ENCODE data around the gene IL1R2. TPM values are rescaled to one million over a fixed set of nuclear protein-coding genes. Genes with fewer than 3 reads are reported as not detected.

IL1R2 gene
- total RNA-seq, 2 donors from 2014 or later = 6.9 to 11.4 TPM

DNA sequence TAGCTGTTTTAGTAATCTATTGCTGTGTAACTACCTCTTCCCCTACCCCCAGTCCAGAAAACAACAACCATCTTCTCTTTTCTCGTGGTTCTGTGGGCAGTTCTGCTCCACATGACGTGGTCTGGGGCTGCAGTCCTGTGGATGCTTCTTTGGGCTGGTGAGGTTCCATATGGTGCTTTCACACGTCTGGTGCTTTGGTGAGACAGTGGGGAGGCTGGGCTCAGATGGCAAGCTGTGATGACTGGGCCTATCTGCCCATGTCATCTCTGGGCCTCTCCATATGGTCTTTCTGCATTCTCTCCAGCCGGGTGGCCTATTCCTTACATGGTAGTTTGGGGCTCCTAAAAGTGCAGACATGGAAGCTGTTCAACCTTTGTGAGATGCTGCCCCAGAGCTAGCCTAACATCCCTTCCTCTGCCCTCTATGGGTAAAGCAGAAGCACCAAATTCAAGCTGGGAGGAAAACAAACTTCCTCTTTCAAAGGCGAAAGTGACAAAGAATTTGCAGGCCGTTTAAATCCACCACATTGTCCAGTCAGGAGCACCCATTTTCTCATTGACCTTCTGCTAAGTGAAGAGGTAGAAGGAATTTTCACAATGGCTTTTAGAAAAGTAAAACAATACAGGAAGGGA lies 82.5 kb downstream of the IL1R2 start:
- Histone ChIP-seq H3K27ac (no peak overlapping the region), H3K4me1 (replicated peaks) (no peaks in the 10 kb centered on the region), H3K9me3 (no peaks in the 10 kb centered on the region), H3K36me3 (no peaks in the 10 kb centered on the region), H3K27me3 (replicated peaks; ENCODE audit: insufficient read depth) (no peaks in the 10 kb centered on the region), H3K4me3 (no peak overlapping the region)
- TF ChIP-seq, protein P1, sequence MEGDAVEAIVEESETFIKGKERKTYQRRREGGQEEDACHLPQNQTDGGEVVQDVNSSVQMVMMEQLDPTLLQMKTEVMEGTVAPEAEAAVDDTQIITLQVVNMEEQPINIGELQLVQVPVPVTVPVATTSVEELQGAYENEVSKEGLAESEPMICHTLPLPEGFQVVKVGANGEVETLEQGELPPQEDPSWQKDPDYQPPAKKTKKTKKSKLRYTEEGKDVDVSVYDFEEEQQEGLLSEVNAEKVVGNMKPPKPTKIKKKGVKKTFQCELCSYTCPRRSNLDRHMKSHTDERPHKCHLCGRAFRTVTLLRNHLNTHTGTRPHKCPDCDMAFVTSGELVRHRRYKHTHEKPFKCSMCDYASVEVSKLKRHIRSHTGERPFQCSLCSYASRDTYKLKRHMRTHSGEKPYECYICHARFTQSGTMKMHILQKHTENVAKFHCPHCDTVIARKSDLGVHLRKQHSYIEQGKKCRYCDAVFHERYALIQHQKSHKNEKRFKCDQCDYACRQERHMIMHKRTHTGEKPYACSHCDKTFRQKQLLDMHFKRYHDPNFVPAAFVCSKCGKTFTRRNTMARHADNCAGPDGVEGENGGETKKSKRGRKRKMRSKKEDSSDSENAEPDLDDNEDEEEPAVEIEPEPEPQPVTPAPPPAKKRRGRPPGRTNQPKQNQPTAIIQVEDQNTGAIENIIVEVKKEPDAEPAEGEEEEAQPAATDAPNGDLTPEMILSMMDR (IDR thresholded peaks at IDR 0.05) = no peak
- TF ChIP-seq POLR2A (IDR thresholded peaks at IDR 0.05) (no peak), POLR2AphosphoS5 (IDR thresholded peaks at IDR 0.05) (no peak)
- WGBS = 69% methylated on average over 6 of the region's 6 CpGs
- intact Hi-C loops (cut with DNase I) = no loop called here
- no peak for DNase-seq (ENCODE audit: low spot score)

DNA sequence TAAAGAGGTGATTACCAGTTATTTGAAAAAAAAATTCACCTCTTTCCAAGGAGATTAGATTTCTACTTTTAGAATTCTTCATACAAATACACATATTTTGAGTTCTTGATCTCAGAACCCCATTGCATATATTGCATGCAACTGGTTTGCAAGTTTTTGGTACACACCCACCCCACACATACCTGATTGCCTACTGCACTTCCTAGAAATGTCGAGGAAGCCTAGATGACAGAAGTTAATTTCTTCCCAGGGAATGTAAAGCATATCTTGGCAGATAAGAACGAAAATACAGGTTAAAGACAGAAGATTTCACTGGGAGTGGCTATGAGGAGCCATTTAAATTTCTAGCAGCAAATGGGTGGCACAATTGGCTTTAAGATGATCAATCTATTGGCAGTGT lies 83.7 kb downstream of the IL1R2 start:
- no peak for TF ChIP-seq POLR2A (IDR thresholded peaks at IDR 0.05)
- TF ChIP-seq POLR2AphosphoS5 (IDR thresholded peaks at IDR 0.05) = no peak
- TF ChIP-seq, protein P1 (IDR thresholded peaks at IDR 0.05) = no peak
- Histone ChIP-seq H3K4me1 (replicated peaks) (no peaks in the 10 kb centered on the region), H3K4me3 (no peak overlapping the region), H3K27ac (no peak overlapping the region), H3K27me3 (replicated peaks; ENCODE audit: insufficient read depth) (no peaks in the 10 kb centered on the region), H3K9me3 (no peaks in the 10 kb centered on the region), H3K36me3 (no peaks in the 10 kb centered on the region)
- no peak for DNase-seq (ENCODE audit: low spot score)
- WGBS = 92% methylated on average over 2 of the region's 2 CpGs
- intact Hi-C loops (cut with DNase I) = no loop called here

DNA sequence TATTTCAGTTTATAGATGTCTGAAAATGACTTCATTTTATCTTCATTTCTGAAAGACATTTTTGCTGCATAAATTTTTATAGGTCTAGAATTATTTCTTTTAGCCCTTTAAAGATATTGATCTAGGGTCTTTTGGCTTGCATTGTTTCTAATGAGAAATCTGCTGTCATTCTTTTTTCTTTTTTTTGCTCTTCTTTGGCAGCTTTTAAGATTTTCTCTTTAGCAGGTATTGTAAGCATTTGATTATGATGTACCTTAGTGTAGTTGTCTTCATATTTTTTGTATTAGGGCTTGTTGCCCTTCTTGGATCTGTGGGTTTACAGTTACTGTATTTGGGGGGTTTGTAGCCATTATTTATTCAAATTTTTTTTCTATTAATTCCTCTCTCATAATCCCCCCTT lies 84.8 kb downstream of the IL1R2 start:
- Histone ChIP-seq H3K4me3 (no peak overlapping the region), H3K27me3 (replicated peaks; ENCODE audit: insufficient read depth) (no peaks in the 10 kb centered on the region), H3K9me3 (no peaks in the 10 kb centered on the region), H3K27ac (no peak overlapping the region), H3K4me1 (replicated peaks) (no peaks in the 10 kb centered on the region), H3K36me3 (no peaks in the 10 kb centered on the region)
- no peak for TF ChIP-seq POLR2A (IDR thresholded peaks at IDR 0.05)
- TF ChIP-seq, protein P1 (IDR thresholded peaks at IDR 0.05) = no peak
- TF ChIP-seq POLR2AphosphoS5 (IDR thresholded peaks at IDR 0.05) = no peak
- intact Hi-C loops (cut with DNase I) = no loop called here
- DNase-seq (ENCODE audit: low spot score) = no peak

Other genes with a start within 250 kb of the IL1R2 start
- gene IL1R1, start 150.8 kb downstream of the IL1R2 start, total RNA-seq = 100 to 1,000 TPM; 112 to 289 TPM
- gene IL1RL2, start 195.1 kb downstream of the IL1R2 start, total RNA-seq = 1 to 10 TPM; 1.4 to 3.8 TPM

All from prostate gland (tissue), 2 donors.